Activated naive CD4-positive, alpha-beta T cell treated with Interleukin-2 at 50 U/mL for 16 hours (primary cell): ENCODE results near the gene ADAMTS14.
"Not testable (repeated sequence)": the region's sequence is repeated elsewhere in the genome, so short reads cannot be mapped to it uniquely, and the experiment has no call there.

Source experiments
- DNase-seq: peaks from one replicate; pipeline ENCODE4 v3.0.0-alpha.2; 2020

ADAMTS14 gene

GRCh38 chr10:70756700-70757360 lies 84.5 kb downstream of the ADAMTS14 start:
- no peak for DNase-seq

DNA sequence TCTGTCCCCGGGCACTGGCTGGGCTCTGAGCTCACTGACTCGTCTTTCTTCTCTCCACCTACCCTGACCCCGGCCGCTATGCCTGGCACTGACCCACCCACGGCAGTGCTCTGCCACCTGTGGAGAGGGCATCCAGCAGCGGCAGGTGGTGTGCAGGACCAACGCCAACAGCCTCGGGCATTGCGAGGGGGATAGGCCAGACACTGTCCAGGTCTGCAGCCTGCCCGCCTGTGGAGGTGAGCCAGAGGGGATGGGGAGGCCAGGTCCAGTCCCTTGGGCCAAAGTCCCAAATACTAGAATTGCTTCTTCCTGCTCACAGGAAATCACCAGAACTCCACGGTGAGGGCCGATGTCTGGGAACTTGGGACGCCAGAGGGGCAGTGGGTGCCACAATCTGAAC lies 85.5 kb downstream of the ADAMTS14 start:
- DNase-seq, result no peak

- peak; percentile 65 for DNase-seq
These were observed 86.6 kb downstream of the ADAMTS14 start for GRCh38 chr10:70758757-70759514.

- no peak for DNase-seq
These were observed 87.5 kb downstream of the ADAMTS14 start for GRCh38 chr10:70759781-70760180.

- DNase-seq, result no peak
These were observed 88.0 kb downstream of the ADAMTS14 start for GRCh38 chr10:70760271-70760787.

DNA sequence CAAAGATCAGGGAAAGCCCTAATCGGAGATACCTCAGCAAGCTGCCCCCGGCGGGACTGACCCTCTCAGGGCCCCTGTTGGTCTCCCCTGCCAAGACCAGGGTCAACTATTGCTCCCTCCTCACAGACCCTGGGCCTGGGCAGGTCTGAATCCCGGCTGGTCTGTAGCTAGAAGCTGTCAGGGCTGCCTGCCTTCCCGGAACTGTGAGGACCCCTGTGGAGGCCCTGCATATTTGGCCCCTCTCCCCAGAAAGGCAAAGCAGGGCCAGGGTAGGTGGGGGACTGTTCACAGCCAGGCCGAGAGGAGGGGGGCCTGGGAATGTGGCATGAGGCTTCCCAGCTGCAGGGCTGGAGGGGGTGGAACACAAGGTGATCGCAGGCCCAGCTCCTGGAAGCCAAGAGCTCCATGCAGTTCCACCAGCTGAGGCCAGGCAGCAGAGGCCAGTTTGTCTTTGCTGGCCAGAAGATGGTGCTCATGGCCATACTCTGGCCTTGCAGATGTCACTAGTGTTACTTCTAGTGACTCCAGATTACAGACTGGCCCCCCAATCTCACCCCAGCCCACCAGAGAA lies 88.8 kb downstream of the ADAMTS14 start:
- no peak for DNase-seq

- no peak for DNase-seq
These were observed 89.5 kb downstream of the ADAMTS14 start for GRCh38 chr10:70761727-70762350.

GRCh38 chr10:70762441-70763175 lies 90.3 kb downstream of the ADAMTS14 start:
- no peak for DNase-seq

DNA sequence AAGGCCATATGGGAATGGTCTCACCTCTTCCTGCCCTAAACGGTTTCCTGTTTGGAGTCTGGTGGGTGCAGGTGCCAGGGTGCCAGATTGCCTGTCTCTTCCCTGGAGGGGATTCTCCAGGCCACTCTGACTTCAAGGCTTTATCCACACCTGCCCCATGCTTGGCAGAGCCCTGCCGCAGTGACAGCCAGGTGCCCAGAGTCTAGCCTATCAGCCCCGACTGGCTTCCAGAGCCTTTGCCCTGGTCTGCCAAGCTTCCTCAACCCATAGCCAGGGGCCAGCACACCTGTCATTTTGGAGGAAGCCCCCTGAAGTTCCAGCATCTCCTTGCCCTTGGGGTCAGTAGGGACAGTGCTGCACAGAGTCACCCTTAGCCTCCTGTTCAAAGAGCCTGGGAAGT lies 91.3 kb downstream of the ADAMTS14 start:
- no peak for DNase-seq

- DNase-seq, result no peak
These were observed 93.7 kb downstream of the ADAMTS14 start for GRCh38 chr10:70765794-70766594.

GRCh38 chr10:70768026-70768685 lies 95.8 kb downstream of the ADAMTS14 start:
- not testable (repeated sequence) for DNase-seq

DNA sequence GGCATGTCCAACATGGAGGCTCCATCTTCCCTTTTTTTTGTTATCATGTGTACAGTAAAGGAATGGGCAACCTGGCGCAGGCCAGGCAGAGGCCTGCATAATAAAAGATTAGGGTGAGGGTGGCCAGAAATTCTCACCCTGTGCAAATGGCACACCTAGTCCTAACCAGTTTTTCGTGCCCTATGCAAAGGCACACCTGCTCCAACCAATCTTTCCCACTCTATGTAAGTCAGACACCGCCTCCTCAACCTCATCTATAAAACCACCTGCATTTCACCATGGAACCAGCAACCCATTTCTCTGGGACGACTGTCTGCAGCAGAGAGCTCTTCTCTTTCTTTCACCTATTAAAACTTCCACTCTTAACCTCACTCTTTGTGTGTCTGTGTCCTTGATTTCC lies 96.8 kb downstream of the ADAMTS14 start:
- no peak for DNase-seq

DNA sequence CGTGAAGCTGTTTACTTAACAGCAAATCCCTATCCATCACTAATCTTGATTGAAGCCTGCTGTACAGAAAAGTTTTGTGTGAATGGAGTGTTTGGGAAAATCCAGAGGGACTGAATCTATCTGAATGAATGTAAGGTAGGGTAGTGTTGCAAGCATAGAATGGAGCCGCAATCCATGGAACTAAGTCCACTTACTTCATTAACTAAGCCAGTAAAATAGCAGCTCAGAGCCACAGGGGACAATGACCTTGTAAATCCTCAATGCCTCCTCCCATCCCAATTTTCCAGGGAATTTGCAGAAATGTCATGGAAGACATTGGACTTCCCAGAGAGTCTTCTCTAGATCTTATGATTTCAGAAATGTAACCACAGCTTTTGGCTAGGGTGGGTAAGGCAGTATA lies 97.7 kb downstream of the ADAMTS14 start:
- DNase-seq, result no peak

DNA sequence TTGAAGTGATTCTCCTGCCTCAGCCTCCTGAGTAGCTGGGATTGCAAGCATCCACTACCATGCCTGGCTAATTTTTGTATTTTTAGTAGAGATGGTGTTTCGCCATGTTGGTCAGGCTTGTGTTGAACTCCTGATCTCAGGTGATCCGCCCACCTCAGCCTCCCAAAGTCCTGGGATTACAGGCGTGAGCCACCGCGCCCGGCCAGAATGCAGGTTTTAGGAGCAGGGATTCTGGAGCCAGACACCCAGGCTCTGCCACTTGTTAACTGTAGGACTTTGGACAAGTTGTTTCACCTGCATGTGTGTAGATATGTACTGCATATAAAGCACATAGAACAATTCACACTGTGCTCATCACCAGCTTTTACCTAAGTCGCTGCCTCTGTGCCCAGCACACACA lies 98.2 kb downstream of the ADAMTS14 start:
- DNase-seq, result not testable (repeated sequence)

DNA sequence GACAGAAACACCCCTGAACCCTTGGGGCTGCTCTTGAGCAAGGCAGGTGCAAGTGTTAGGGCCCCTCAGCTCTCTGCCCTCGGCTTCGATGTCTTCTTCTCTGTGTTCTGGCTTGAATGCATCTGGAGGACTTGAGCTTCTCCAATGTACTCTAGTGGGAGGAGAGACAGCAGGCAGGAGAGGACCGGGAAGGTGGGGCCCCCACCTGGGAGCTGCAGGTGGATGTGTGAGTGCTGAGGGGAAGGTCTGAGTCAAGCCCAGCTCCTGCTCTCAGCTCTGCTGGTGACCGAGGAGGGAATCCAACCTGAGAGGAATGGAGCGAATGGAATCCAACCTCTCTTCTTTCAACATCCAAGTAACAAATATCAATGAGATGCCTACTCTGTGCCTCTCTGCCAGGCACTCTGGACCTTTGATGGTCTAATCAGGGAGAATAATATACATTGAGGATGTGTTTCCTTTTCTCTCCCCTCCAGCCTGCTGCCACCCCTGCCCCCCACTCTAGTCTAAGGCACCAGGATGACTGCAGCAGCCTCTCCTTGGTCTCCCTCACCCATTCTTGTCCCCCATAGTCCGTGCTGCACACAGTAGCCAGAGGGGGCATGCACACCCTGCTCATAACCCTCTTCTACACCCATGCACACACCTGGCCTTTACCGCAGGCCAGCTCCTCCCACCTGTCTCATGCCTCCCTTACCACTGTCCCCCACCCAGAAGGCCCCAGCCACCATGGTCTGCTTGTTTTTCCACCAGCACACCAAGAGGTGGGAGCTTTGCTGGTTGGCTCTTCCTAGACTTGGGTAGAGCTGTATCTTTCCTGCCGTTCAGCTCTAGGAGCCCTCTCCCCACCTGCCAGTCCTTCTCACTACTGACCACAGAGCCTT lies 99.2 kb downstream of the ADAMTS14 start:
- DNase-seq, result no peak

DNA sequence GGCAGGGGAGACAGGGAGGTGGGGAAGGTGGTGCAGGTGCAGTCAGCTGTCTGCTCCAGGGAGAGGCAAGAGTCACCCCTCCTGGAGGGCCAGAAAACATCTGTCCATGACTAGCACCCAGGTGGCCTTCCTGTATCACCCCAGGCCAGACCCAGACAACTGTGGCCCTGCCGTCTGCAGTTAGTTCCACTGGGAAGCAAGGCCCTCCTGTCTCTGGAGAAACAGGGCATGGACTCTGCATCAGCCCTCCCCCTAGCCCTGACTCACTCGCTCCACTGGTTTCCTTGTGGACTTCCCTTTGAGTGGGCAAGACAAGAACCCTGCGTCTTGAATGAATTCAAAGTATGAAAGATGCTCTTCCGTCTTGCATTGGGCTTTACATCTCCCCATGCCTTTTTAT lies 100.3 kb downstream of the ADAMTS14 start:
- DNase-seq, result no peak

GRCh38 chr10:70773461-70773860 lies 101.2 kb downstream of the ADAMTS14 start:
- no peak for DNase-seq

DNA sequence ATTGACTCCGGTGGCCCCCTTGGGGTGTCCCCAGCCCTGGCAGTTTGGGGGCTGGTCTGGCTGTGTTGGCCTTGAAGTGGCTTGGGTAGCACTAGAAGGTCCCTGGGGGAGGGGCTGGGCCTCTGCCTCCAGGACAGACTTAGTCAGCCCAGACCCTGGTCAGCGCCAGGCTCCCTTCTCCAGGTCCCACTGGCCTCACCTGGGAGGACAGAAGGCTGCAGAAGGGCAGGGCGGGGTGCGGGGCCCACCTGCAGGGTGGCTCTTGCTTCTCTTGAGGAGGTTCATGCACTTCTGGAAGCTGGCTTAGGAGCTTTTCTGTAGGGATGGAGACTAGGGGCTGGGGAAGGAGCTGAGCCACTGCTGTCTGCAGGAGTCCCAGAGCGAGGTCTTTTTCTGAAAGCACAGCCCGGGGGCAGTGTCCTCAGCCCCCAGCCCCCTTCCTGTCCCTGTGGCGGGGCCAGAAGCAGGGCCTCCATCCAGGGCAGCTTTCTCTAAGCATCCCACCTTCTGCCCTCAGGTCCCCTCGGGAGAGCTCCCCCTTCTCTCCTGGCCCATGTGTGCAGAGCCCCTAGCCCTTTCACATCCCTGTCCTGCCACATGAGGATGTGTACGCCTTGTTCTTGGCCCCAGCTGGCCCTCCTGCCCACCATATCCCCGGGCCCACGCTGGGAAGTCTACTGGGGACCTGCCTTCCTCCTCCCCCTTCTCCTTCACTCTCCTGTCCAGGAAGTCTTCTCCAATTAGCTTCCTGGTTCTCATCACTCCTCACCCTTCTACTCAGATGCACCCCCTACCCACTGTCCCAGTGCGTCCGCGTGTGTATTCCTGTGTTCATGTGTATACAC lies 101.9 kb downstream of the ADAMTS14 start:
- no peak for DNase-seq
